Measurements from ENCODE around the gene ACACA.

- TF ChIP-seq CTCF (conservative IDR thresholded peaks at IDR 0.05) (no peak), ZFX (IDR thresholded peaks at IDR 0.05) (no peak)
Observed at GRCh38 chr17:37417852-37418251, 11.2 kb upstream of the ACACA start.

Data from C4-2B (cell line).